ENCODE data around the gene GALNT1.

GRCh38 chr18:35585608-35586007 is 4.1 kb downstream of the GALNT1 start:
- TF ChIP-seq POLR2A (IDR thresholded peaks at IDR 0.05): no peak
- no peak for TF ChIP-seq CTCF (IDR thresholded peaks at IDR 0.05)
- no peak for TF ChIP-seq POLR2AphosphoS5 (IDR thresholded peaks at IDR 0.05)

All from upper lobe of left lung (tissue), 4 donors.